K562 (cell line): ENCODE results near the gene NTN3. TPM values are rescaled to one million over a fixed set of nuclear protein-coding genes. Genes with fewer than 3 reads are reported as not detected.

Experiments used
- ATAC-seq: fragments of 200-7000 bp; cut with Tn5 transposase; 3 replicates; pipeline ENCODE4 v1.9.1; 2020; ENCODE audit warnings: moderate library complexity
- BruUV-seq: library from RNA; stranded (reverse); fragments of 400-500 nt; replicated peaks from 2 replicates; lab custom pipeline; 2021; lab: Mats Ljungman, UMichigan
- CTCF ChIA-PET: fragments of 300-600 bp; formaldehyde crosslinking; extraction: SDS; loops from one replicate; lab custom pipeline; 2021; ENCODE audit warnings: low intra/inter-chr PET ratio; lab: Yijun Ruan, JAX
- POLR2A ChIA-PET: fragments of 300-600, 350-650 bp; sonication (Branson Sonifier 250); formaldehyde crosslinking; extraction: SDS; loops from one replicate; lab custom pipeline; 2021; ENCODE audit warnings: antibody characterized with exemption, inconsistent platforms; lab: Yijun Ruan, JAX
- DNase-seq, 4 experiments: peaks; one replicate each; pipeline versions ENCODE4 v3.0.0 to v3.0.0-alpha.2; 2011 to 2018; ENCODE audit warnings: low spot score in 3 of 4, mixed read lengths in 3 of 4; ENCODE audit errors: extremely low read depth in 1 of 4
- FAIRE-seq: peaks from 2 replicates; lab custom pipeline; 2011; peaks lifted over from hg19 to GRCh38; lab: Jason Lieb, UNC
- H2AFZ ChIP-seq: 2 replicates; pipeline ENCODE4 v1.6.0; 2011; ENCODE audit warnings: low read depth, low read length, control low read depth, inconsistent platforms
- H3K27ac ChIP-seq: fragments of 200-600 bp; 3 replicates; pipeline ENCODE4 v1.8.0; 2011; ENCODE audit warnings: low read depth, mild to moderate bottlenecking, control low read depth, inconsistent platforms, low read length, moderate library complexity, mixed read lengths; ENCODE audit errors: extremely low read depth
- H3K27me3 ChIP-seq, 2 experiments: fragments of 300-600 bp in 1 of 2; 2 replicates in 1 of 2; 3 replicates in 1 of 2; pipeline versions ENCODE4 v1.6.0 to v1.8.0; 2011; ENCODE audit warnings: inconsistent platforms in 2 of 2, low read length in 2 of 2, mild to moderate bottlenecking in 1 of 2, mixed read lengths in 1 of 2, moderate library complexity in 1 of 2; ENCODE audit not compliant: control insufficient read depth in 2 of 2, insufficient read depth in 2 of 2
- H3K36me3 ChIP-seq: fragments of 300-600 bp; 3 replicates; pipeline ENCODE4 v1.8.0; 2011; ENCODE audit warnings: mild to moderate bottlenecking, low read length, inconsistent platforms; ENCODE audit not compliant: control insufficient read depth, insufficient read depth
- H3K4me1 ChIP-seq, 2 experiments: fragments of 200-600 bp in 1 of 2; replicated peaks in 1 of 2; 2 replicates in 1 of 2; 3 replicates in 1 of 2; pipeline versions ENCODE4 v1.5.1 to v1.8.0; 2011; ENCODE audit warnings: inconsistent platforms in 2 of 2, low read length in 2 of 2, mild to moderate bottlenecking in 1 of 2, mixed read lengths in 1 of 2, moderate library complexity in 1 of 2; ENCODE audit not compliant: control insufficient read depth in 2 of 2, insufficient read depth in 2 of 2
- H3K4me2 ChIP-seq: 2 replicates; pipeline ENCODE4 v1.6.1; 2011; ENCODE audit warnings: low read length, control low read depth, inconsistent platforms, mixed read lengths; ENCODE audit not compliant: insufficient read depth
- H3K4me3 ChIP-seq: fragments of 200-600 bp; sonication (generic), shearing (Covaris generic); 2 replicates; pipeline ENCODE4 v1.5.1; 2016; ENCODE audit warnings: control low read depth, inconsistent platforms
- H3K79me2 ChIP-seq: fragments of 200-600 bp; 3 replicates; pipeline ENCODE4 v1.8.0; 2011; ENCODE audit warnings: low read length, inconsistent platforms; ENCODE audit not compliant: control insufficient read depth, insufficient read depth
- H3K9ac ChIP-seq, 2 experiments: 2 replicates each; pipeline versions ENCODE4 v1.6.0 to v1.6.1; 2011; ENCODE audit warnings: low read depth in 2 of 2, low read length in 2 of 2, control low read depth in 1 of 2, inconsistent platforms in 1 of 2, mild to moderate bottlenecking in 1 of 2, mixed read lengths in 1 of 2; ENCODE audit not compliant: insufficient read depth in 1 of 2
- H3K9me1 ChIP-seq: one replicate; pipeline ENCODE4 v1.6.0; 2011; ENCODE audit warnings: inconsistent platforms, mild to moderate bottlenecking, low read length, moderate library complexity; ENCODE audit not compliant: control insufficient read depth, insufficient read depth
- H3K9me3 ChIP-seq: replicated peaks from 2 replicates; pipeline ENCODE4 v1.5.1; 2011; ENCODE audit warnings: low read depth, low read length, inconsistent platforms; ENCODE audit not compliant: control insufficient read depth, insufficient read depth
- H4K20me1 ChIP-seq: replicated peaks from 2 replicates; pipeline ENCODE4 v1.6.1; 2011; ENCODE audit warnings: low read length, inconsistent platforms, mixed read lengths; ENCODE audit not compliant: control insufficient read depth, insufficient read depth
- GATAD2B ChIP-seq: fragments of 450-650 bp; IDR thresholded peaks from 2 replicates; pipeline ENCODE4 v1.6.1; 2017; ENCODE audit warnings: mild to moderate bottlenecking, borderline replicate concordance
- HNRNPH1 ChIP-seq: fragments of 200-400 bp; formaldehyde crosslinking; optimal IDR thresholded peaks from 2 replicates; pipeline ENCODE3; 2017; ENCODE audit warnings: low read depth, mild to moderate bottlenecking, low read length, moderate library complexity
- POLR2G ChIP-seq: fragments of 200-400 bp; formaldehyde crosslinking; IDR thresholded peaks from 2 replicates; pipeline ENCODE4 v1.6.1; 2017; ENCODE audit warnings: low read depth, mild to moderate bottlenecking, antibody characterized with exemption, low read length, moderate library complexity
- U2AF2 ChIP-seq: fragments of 200-400 bp; formaldehyde crosslinking; optimal IDR thresholded peaks from 2 replicates; pipeline ENCODE3; 2017; ENCODE audit warnings: low read depth, mild to moderate bottlenecking, low read length
- ZNF445 ChIP-seq: fragments of 250-450 bp; sonication (Bioruptor Pico); IDR thresholded peaks from 2 replicates; pipeline ENCODE4 v1.4.0; 2020; ENCODE audit warnings: low read depth, mild to moderate bottlenecking, moderate library complexity
- WGBS: fragments of 100-300 bp; shearing (Covaris generic); methylation state at CpG from one replicate; pipeline ENCODE4 v1.1.6; 2016; ENCODE audit warnings: low coverage, mixed read lengths; ENCODE audit not compliant: insufficient coverage; ENCODE audit errors: missing lambda C conversion rate; 5-methylcytosine and 5-hydroxymethylcytosine counted together
- in situ Hi-C: fragments of 300-500 bp; cut with MboI; formaldehyde crosslinking; loops from 4 replicates; pipeline ENCODE4 v1.15.0; 2018; ENCODE audit warnings: inconsistent platforms, mixed read lengths
- intact Hi-C: fragments of 100-400 bp; cut with micrococcal nuclease; formaldehyde crosslinking; loops from 2 replicates; pipeline ENCODE4 v1.14.2; 2022
- polyA plus RNA-seq, 8 experiments: library from polyadenylated mRNA; depleted of rRNA in 4 of 8; stranded (reverse) in 5 of 8; unstranded in 3 of 8; fragments of >200 nt; fragmentation: Nextera tagmentation in 2 of 8; fragmentation: Illumina TruSeq in 1 of 8; extraction: Ambion mirVana in 2 of 8; extraction: Trizol in 1 of 8; gene quantifications; 2 replicates each; pipeline versions ENCODE4 v1.2.1 to v1.2.3, GENCODE V29; 2011 to 2014; ENCODE audit warnings: inconsistent platforms in 1 of 8, missing spikeins in 1 of 8
- total RNA-seq, 7 experiments: library from RNA; depleted of rRNA in 6 of 7; stranded (reverse); fragments of >200 nt in 6 of 7; fragmentation: Illumina TruSeq in 2 of 7; extraction: Trizol in 2 of 7; gene quantifications; 2 replicates each; pipeline versions ENCODE4 v1.2.1 to v1.2.3, GENCODE V29; 2011 to 2021; ENCODE audit warnings: low replicate concordance in 1 of 7
- TF ChIP-seq, protein P1 (sequence below): sonication (generic); formaldehyde crosslinking; IDR thresholded peaks from 2 replicates; pipeline ENCODE4 v1.8.1; 2023; ENCODE audit warnings: mild to moderate bottlenecking, missing genetic modification reagents

Gene NTN3
- total and polyA plus RNA-seq, 9 of the 15 experiments (the other 6 are each of a cell fraction or from before 2014, with no cell fraction given), result not detected

- peak overlapping the region; percentile 76; the same call in 1 of the 2 replicates for H3K4me3 ChIP-seq
- 82% methylated on average over 8 of the region's 14 CpGs for WGBS
- peak overlapping the region in 1 of 2 experiments; percentile 98; a peak in 2 of 4 replicates for H3K9ac ChIP-seq
- peaks cover 3% of the 10 kb centered on the region; the same call in 1 of the 2 replicates for H4K20me1 ChIP-seq
- peaks cover 25 to 93% of the 10 kb centered on the region in 2 experiments for H3K4me1 ChIP-seq
- peak overlapping the region; percentile 34; the same call in 1 of the 2 replicates for H3K4me2 ChIP-seq
- H3K27me3 ChIP-seq, result no peaks in the 10 kb centered on the region
- ATAC-seq (no peak), FAIRE-seq (no peak), DNase-seq (no peak)
- no peak for TF ChIP-seq HNRNPH1
- no peak for TF ChIP-seq U2AF2
- TF ChIP-seq ZNF445 (CRISPR knock-in tag), result no peak
- no peak for TF ChIP-seq GATAD2B
- TF ChIP-seq, protein P1, sequence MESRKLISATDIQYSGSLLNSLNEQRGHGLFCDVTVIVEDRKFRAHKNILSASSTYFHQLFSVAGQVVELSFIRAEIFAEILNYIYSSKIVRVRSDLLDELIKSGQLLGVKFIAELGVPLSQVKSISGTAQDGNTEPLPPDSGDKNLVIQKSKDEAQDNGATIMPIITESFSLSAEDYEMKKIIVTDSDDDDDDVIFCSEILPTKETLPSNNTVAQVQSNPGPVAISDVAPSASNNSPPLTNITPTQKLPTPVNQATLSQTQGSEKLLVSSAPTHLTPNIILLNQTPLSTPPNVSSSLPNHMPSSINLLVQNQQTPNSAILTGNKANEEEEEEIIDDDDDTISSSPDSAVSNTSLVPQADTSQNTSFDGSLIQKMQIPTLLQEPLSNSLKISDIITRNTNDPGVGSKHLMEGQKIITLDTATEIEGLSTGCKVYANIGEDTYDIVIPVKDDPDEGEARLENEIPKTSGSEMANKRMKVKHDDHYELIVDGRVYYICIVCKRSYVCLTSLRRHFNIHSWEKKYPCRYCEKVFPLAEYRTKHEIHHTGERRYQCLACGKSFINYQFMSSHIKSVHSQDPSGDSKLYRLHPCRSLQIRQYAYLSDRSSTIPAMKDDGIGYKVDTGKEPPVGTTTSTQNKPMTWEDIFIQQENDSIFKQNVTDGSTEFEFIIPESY (CRISPR knock-in tag), result peak; percentile 96
- TF ChIP-seq POLR2G, result peak; percentile 45
- ChIA-PET CTCF (interaction anchor here (1.1 kb wide), 1 partner anchor 29 kb away, joined by 3 read pairs; no protein-coding TSS in a partner anchor), POLR2A (interaction anchor here (1.0 to 1.4 kb wide), 2 partner anchors 13 to 29 kb away, joined by 3 read pairs; no protein-coding TSS in a partner anchor)
- TSS peak; percentile 37 for BruUV-seq
- H3K9me3 ChIP-seq, result no peaks in the 10 kb centered on the region
- in situ Hi-C loops, result no loop called here
- no peak overlapping the region for H3K27ac ChIP-seq
- intact Hi-C loops, result no loop called here
- no peaks in the 10 kb centered on the region for H3K9me1 ChIP-seq
- no peaks in the 10 kb centered on the region; the same call in 2 of the 3 replicates for H3K36me3 ChIP-seq
- H3K79me2 ChIP-seq, result peaks cover 38% of the 10 kb centered on the region
- no peak overlapping the region for H2AFZ ChIP-seq
These were observed 1.9 kb downstream of the NTN3 start for GRCh38 chr16:2472885-2473445.
